HepG2 (cell line): ENCODE measurements around the gene SLC6A12.

ENCODE experiments used
- AFF4 ChIP-seq: sonication (generic); formaldehyde crosslinking; IDR thresholded peaks from 2 replicates; pipeline ENCODE4 v1.4.0; 2020; ENCODE audit warnings: missing genetic modification reagents
- FLYWCH1 ChIP-seq: sonication (generic); formaldehyde crosslinking; IDR thresholded peaks from 2 replicates; pipeline ENCODE4 v1.8.1; 2023; ENCODE audit warnings: mild to moderate bottlenecking, missing genetic modification reagents

DNA sequence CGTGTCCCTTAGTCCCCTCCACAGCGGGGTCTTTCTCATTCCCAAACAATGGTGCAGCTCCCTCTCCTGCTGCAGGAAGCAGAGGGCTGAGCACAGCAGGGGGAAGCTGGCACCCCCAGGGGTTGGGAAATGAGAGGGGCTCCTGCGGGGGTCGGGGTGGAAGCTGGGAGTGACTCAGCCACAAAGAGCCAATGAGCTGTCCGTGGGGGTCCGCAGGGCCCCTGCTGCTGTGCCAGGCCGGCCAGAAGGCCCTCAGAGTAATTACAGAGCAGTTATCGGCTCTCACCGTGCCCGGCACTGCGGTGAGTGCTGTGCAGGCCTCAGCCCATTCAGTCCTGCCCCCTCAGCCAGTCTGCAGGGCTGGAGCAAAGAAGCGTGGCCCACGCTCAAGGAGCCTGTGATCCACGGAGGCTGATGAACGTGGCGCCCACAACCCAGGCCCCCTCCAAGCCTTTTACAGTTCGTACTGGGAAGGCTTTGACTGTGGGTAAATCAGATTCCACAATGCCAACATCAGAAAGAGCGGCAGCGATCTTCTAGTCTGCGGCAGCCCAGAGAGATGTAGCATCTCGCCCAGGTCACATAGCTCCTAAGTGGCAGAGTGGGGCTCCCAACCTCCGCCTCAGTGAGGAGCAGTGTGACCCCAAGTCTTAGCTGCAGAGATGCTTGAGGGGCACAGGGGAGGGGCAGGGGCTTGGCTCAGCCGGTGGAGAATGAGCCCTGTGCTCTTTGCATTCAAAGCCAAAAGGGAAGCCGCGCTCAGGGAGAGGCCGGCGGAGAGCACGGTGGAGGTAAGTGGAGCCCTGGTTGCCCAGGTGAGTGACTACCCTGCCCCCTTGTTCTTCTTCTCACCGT, 43.4 kb downstream of the SLC6A12 start:
- TF ChIP-seq AFF4 (CRISPR knock-in tag) (no peak), FLYWCH1 (CRISPR knock-in tag) (no peak)
